GM19372 (cell line): ENCODE data around the gene TOR1A.

Experiments used
- ATAC-seq: cut with Tn5 transposase; IDR thresholded peaks from one replicate; pipeline ENCODE4 v1.9.1; 2021; ENCODE audit warnings: mild to moderate bottlenecking, low read depth, moderate library complexity; ENCODE audit not compliant: unreplicated experiment

Gene TOR1A, protein sequence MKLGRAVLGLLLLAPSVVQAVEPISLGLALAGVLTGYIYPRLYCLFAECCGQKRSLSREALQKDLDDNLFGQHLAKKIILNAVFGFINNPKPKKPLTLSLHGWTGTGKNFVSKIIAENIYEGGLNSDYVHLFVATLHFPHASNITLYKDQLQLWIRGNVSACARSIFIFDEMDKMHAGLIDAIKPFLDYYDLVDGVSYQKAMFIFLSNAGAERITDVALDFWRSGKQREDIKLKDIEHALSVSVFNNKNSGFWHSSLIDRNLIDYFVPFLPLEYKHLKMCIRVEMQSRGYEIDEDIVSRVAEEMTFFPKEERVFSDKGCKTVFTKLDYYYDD

DNA sequence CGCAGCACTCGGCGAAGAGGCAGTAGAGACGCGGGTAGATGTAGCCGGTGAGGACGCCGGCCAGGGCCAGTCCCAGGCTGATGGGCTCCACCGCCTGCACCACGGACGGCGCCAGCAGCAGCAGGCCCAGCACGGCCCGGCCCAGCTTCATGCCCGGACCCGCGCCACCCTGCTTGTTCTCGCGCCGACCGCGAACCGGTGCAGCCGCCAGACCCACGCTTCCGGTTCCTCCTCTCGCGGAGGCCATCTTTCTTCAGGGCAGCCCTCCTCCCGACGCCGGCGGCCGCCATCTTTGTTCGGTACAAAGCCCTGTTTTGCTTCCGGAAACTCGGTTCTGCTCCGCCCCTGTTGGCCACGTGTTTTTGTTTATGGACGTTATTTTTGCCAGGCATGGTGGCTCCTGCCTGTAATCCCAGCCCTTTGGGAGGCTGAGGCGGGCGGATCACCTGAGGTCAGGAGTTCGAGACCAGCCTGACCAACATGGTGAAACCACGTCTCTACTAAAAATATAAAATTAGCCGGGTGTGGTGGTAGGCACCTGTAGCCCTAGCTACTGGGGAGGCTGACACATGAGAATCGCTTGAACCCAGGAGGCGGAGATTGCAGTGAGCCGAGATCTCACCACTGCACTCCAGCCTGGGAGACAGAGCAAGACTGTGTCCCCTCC, at the start of gene TOR1A:
TOR1A (minus strand) TSS at position 202 of the 667 bp plus-strand sequence; CDS start at position 151, 51 bp downstream.
- ATAC-seq = peak; percentile 95

GRCh38 chr9:129871046-129871445, 47.1 kb upstream of the TOR1A start:
- ATAC-seq = no peak

DNA sequence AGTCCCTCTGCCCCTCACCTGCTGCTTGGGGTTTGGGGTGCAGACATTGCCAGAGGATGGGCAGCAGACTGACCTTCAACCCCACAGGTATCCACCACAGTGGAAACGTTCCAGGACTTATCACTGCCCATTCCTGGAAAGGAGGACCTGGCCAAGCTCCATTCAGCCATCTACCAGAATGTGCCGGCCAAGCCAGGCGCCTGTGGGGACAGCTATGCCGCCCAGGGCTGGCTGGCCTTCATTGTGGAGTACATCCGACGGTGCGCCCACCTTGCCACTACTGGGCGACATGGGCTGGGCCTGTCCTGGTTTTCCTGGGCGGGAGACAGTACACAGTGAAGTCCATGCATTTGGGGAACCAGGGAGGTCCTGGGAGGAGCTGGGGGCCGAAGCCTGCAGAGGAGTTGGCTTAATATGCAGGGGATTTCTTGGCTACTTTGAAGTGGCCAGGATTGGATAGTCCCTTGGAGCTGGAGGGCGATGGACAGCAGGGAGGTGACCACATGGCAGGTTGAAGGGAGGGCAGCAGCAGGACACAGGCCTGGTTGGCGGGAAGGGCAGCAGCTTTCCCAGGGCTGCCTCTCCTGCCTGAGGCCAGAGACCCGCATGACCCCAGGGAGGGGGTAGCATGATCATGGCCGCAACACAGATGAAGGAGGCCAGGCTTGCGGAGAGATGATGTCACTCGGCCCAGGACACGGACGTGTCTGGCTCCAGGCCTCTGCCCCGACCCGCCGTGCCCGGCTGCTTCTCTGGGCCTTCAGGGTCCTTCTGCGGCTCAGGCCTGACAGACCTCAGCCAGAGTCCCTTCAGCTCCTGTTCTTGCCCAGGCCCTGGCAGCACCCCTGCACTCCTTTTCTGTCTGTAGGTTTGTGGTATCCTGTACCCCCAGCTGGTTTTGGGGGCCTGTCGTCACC, 45.9 kb upstream of the TOR1A start:
- ATAC-seq = no peak

- ATAC-seq = no peak
Observed at GRCh38 chr9:129868872-129869486, 45.0 kb upstream of the TOR1A start.

DNA sequence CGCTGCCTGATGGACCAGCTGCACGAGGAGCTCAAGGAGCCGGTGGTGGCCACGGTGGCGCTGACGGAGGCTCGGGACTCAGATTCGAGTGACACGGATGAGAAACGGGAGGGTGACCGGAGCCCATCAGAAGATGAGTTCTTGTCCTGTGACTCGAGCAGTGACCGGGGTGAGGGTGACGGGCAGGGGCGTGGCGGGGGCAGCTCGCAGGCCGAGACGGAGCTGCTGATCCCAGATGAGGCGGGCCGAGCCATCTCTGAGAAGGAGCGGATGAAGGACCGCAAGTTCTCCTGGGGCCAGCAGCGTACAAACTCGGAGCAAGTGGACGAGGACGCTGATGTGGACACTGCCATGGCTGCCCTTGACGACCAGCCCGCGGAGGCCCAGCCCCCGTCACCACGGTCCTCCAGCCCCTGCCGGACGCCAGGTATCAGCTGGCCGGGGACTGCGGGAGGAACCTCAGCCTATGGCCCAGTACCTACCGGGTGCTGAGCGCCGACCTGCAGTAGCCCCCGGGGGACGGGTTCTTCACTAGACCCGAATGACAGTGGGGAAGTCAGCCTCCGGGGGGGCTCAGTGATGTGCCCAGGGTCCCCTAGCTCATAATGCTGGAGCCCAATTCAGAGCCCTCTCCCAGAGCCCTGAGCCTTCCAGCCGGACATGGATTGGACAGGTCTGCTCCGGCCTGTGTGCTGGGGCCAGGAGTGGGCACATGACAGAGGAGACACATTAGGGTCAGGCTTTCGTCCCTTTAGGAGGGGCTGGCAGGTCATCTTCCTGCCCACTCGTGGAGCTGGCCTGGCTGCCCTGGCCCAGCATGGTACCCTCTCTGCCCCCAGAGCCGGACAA, 44.3 kb upstream of the TOR1A start:
- ATAC-seq = no peak

- ATAC-seq = no peak
Observed at GRCh38 chr9:129867136-129868022, 43.4 kb upstream of the TOR1A start.

GRCh38 chr9:129866394-129867135, 42.6 kb upstream of the TOR1A start:
- no peak for ATAC-seq

DNA sequence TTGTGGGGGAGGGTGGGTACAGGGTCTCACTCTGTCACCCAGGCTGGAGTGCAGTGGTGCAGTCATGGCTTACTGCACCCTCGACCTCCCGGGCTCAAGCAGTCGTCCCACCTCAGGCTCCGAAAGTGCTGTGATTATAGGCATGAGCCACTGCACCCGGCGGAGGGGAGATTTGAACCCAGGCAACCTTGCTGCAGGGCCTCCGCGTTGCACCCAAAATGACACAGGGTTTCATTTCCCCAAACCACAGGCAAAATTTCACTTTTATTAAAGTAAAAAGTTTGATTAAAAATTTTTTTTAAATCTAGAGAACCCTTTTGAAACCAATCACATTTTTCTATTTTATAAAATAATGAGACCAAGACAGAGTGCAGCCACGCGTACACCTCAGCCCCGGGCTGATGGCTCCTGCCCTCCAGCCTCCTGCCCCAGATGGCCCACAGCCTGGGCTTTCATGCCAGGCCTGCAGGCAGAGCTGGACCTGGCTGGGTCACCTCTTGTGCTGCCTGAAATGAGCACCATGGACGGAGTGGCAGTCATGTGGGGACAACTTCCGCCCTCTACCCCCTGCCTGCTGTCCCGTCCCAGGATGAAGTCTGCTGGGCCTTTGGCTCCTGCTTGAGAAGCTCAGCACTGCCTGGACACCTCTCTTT, 41.9 kb upstream of the TOR1A start:
- ATAC-seq = no peak

GRCh38 chr9:129864991-129865647, 41.2 kb upstream of the TOR1A start:
- ATAC-seq = no peak

- ATAC-seq = no peak
Observed at GRCh38 chr9:129863059-129863690, 39.2 kb upstream of the TOR1A start.

DNA sequence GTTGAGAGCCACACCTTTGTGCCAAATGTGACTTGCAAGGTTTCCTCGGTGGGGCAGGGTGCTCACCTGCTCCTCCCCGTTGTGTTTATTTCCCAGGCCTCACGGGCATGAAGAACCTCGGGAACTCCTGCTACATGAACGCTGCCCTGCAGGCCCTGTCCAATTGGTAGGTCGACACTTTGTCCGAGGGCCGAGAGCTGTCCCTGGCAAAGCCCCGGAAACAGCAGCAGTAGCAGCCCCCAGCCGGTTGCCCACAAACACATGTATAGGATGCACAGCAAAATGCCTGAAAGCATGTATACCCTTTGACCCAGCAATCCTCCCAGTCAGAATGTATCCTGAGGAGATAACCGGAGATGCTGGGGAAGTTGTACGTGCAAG, 37.5 kb upstream of the TOR1A start:
- ATAC-seq = no peak

- no peak for ATAC-seq
Observed at GRCh38 chr9:129860653-129861446, 36.9 kb upstream of the TOR1A start.

DNA sequence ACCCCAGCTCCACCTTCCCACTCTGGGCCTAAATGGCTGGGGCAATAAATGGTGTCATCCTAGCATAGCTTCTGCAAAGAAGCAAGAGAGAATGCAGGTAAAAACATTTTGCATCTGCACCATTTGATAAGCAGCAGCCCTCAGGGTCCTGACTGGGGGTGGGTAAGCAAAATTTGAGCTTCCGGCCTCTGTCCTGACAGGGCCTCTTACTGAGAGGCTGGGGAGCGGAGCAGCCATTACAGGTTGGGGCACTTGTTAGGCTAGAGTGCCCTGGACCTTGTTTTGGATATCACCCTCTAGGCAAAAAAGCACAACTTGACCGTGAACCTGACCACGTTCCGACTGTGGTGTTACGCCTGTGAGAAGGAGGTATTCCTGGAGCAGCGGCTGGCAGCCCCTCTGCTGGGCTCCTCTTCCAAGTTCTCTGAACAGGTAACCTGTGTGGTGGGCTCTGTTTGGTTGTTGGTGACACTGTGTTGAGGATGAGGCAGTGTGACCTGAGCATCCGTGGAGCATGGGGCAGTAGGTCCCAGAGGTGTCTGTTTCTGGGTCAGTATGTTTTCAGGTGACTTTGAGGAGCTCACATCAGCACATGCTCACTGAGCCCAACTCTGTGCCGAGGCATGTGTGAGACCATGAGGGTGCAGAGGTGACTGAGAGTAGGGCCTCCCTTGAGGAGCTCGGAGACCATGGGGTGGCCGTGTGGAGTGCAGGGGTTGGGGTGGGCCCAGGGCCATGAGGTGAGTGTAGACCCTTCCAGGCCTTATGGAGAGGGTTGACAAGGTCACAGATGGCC, 34.4 kb upstream of the TOR1A start:
- no peak for ATAC-seq

GRCh38 chr9:129857207-129857606, 33.3 kb upstream of the TOR1A start:
- no peak for ATAC-seq

DNA sequence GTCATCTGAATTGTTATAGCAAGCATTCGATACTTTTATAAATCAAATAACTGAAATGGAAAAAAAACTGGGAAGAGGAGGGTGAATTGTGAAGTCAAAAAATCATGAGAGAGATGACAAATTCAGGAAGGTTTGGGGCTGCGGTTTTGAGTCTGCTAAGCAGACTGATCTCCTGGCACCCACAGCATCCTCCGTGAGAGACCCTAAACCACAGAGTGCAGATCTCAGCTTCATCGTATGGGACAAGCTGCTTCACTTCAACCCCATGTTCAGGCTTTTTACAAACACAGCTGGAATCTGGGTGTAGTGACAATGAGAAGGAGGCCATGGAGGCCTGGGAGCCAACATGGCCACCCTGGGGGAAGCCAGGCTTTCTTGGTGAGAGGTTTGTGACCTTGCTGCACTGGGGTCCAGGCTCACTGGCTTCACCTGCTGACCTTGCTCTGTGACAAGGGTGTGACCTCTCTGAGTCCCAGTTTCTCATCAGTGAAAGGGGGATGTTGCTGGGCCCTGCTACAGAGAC, 30.7 kb upstream of the TOR1A start:
- no peak for ATAC-seq
